Esophagus squamous epithelium (tissue), 5 donors: Measurements from ENCODE around the gene MADD. TPM values are rescaled to one million over a fixed set of nuclear protein-coding genes. Genes with fewer than 3 reads are reported as not detected.

Source experiments
- DNase-seq: peaks from one replicate; lab custom pipeline; 2025; lab: John Stamatoyannopoulos, UW
- H3K27ac ChIP-seq, 4 donors: fragments of 200-600 bp; sonication (generic); one replicate each; pipeline ENCODE4 v1.5.1; 2016 to 2019; ENCODE audit warnings: mild to moderate bottlenecking in 1 of 4
- H3K27me3 ChIP-seq, 4 donors: fragments of 200-600 bp; sonication (generic); 1 replicate in 3 of 4; 2 replicates in 1 of 4; pipeline versions ENCODE4 v1.5.1 to v1.6.0; 2017 to 2021; ENCODE audit warnings: antibody characterized with exemption in 1 of 4
- H3K36me3 ChIP-seq, 3 donors: fragments of 200-600 bp; sonication (generic); one replicate each; pipeline ENCODE4 v1.5.1; 2016 to 2019
- H3K4me1 ChIP-seq, 3 donors: fragments of 200-600 bp; sonication (generic); one replicate each; pipeline ENCODE4 v1.5.1; 2017 to 2019
- H3K4me3 ChIP-seq, 4 donors: fragments of 200-600 bp; sonication (generic); 1 replicate in 3 of 4; 2 replicates in 1 of 4; pipeline ENCODE4 v1.5.1; 2016 to 2019; ENCODE audit warnings: mild to moderate bottlenecking in 2 of 4, moderate library complexity in 1 of 4
- H3K9me3 ChIP-seq, 3 donors: fragments of 200-600 bp; sonication (generic); one replicate each; pipeline ENCODE4 v1.5.1; 2016 to 2019
- POLR2A ChIP-seq, 4 donors: fragments of 450-650 bp; IDR thresholded peaks; one replicate each; pipeline ENCODE4 v1.6.1; 2017; ENCODE audit warnings: antibody characterized with exemption in 4 of 4, mild to moderate bottlenecking in 4 of 4, moderate library complexity in 3 of 4
- WGBS, 2 donors: methylation state at CpG; one replicate each; pipeline ENCODE4 v1.1.5; 2018; 5-methylcytosine and 5-hydroxymethylcytosine counted together
- intact Hi-C: fragments of 100-400 bp; cut with DNase I; formaldehyde crosslinking; loops from one replicate; pipeline ENCODE4 v1.15.0; 2022
- total RNA-seq, 4 donors: library from RNA; depleted of rRNA; stranded (reverse); fragments of >200 nt; gene quantifications; one replicate each; pipeline ENCODE4 v1.1.0, GENCODE V29; 2016
- TF ChIP-seq, protein P1 (sequence below), 6 experiments: fragments of 450-650 bp in 4 of 6; fragments of 200-600 bp in 2 of 6; sonication (generic) in 2 of 6; IDR thresholded peaks; one replicate each; pipeline ENCODE4 v1.5.1; 2016 to 2019; ENCODE audit warnings: antibody characterized with exemption in 6 of 6, mild to moderate bottlenecking in 4 of 6, moderate library complexity in 4 of 6
- donor health status: DM: yes; HTN: yes; CAD: no.

Gene MADD
- total RNA-seq, 4 donors from 2014 or later: 12.6 to 34.7 (median 15.4) TPM

- Histone ChIP-seq H3K9me3 (no peaks in the 10 kb centered on the region), H3K4me3 (no peak overlapping the region), H3K27ac (no peak overlapping the region), H3K27me3 (no peaks in the 10 kb centered on the region), H3K4me1 (peaks cover 5 to 25% (median 6%) of the 10 kb centered on the region in 3 donors), H3K36me3 (peaks cover 30 to 100% (median 39%) of the 10 kb centered on the region in 3 donors)
- no peak for DNase-seq
- TF ChIP-seq, protein P1, sequence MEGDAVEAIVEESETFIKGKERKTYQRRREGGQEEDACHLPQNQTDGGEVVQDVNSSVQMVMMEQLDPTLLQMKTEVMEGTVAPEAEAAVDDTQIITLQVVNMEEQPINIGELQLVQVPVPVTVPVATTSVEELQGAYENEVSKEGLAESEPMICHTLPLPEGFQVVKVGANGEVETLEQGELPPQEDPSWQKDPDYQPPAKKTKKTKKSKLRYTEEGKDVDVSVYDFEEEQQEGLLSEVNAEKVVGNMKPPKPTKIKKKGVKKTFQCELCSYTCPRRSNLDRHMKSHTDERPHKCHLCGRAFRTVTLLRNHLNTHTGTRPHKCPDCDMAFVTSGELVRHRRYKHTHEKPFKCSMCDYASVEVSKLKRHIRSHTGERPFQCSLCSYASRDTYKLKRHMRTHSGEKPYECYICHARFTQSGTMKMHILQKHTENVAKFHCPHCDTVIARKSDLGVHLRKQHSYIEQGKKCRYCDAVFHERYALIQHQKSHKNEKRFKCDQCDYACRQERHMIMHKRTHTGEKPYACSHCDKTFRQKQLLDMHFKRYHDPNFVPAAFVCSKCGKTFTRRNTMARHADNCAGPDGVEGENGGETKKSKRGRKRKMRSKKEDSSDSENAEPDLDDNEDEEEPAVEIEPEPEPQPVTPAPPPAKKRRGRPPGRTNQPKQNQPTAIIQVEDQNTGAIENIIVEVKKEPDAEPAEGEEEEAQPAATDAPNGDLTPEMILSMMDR (IDR thresholded peaks at IDR 0.05): no peak
- TF ChIP-seq POLR2A (IDR thresholded peaks at IDR 0.05): no peak
- intact Hi-C loops: no loop called here
- WGBS, 2 donors: 92 to 95% methylated on average over 2 to 9 of the region's 10 CpGs
Observed at GRCh38 chr11:47239852-47240251, 30.1 kb upstream of the MADD start.

DNA sequence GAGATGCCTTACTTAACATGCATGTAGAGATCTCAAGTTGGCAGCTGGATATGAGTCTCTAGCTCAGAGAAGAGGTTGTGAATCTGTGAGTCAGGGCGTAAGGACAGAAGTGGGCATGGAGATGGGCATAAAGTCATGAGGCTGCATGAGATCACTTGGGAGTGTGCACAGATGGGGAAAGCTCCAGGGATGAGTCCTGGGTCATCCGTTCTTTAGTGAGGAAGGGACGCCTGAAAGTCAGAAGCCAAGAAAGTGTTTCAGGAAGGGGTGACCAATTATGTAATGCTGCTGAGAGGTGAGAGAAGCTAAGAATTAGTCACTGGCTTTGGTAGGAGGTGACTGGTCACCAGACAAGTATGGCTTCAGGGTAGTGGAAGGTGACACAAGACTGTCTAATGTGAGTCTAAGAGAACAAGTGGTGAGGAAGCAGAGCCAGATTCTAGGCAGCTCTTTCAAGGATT lies 28.1 kb upstream of the MADD start:
- 75 to 89% methylated on average over 3 of the region's 3 CpGs for WGBS, 2 donors
- no peaks in the 10 kb centered on the region for H3K9me3 ChIP-seq
- peaks cover 37 to 100% (median 47%) of the 10 kb centered on the region in 3 donors for H3K36me3 ChIP-seq
- no peak overlapping the region for H3K4me3 ChIP-seq
- intact Hi-C loops: no loop called here
- no peaks in the 10 kb centered on the region for H3K27me3 ChIP-seq
- H3K27ac ChIP-seq: peak overlapping the region in 1 of 4 donors; percentile 36
- peaks cover 5 to 28% (median 6%) of the 10 kb centered on the region in 3 donors for H3K4me1 ChIP-seq
- DNase-seq: no peak
- TF ChIP-seq POLR2A (IDR thresholded peaks at IDR 0.05): no peak
- TF ChIP-seq, protein P1 (IDR thresholded peaks at IDR 0.05): no peak

- no peak for DNase-seq
- 75 to 89% methylated on average over 9 to 13 of the region's 21 CpGs for WGBS, 2 donors
- Histone ChIP-seq H3K9me3 (no peaks in the 10 kb centered on the region), H3K27ac (peak overlapping the region in 3 of 4 donors; percentile 14 to 36 (median 36)), H3K27me3 (no peaks in the 10 kb centered on the region), H3K4me1 (peaks cover 5 to 36% (median 13%) of the 10 kb centered on the region in 3 donors), H3K4me3 (no peak overlapping the region), H3K36me3 (peaks cover 37 to 98% (median 47%) of the 10 kb centered on the region in 3 donors)
- intact Hi-C loops: no loop called here
- TF ChIP-seq POLR2A (IDR thresholded peaks at IDR 0.05): no peak
- TF ChIP-seq, protein P1 (IDR thresholded peaks at IDR 0.05): no peak
Observed at GRCh38 chr11:47242596-47243192, 27.2 kb upstream of the MADD start.

GRCh38 chr11:47243454-47243853 lies 26.5 kb upstream of the MADD start:
- Histone ChIP-seq H3K4me1 (peaks cover 10 to 43% (median 19%) of the 10 kb centered on the region in 3 donors), H3K36me3 (peaks cover 37 to 90% (median 41%) of the 10 kb centered on the region in 3 donors), H3K27ac (peak overlapping the region in 3 of 4 donors; percentile 36 to 51 (median 37)), H3K9me3 (no peaks in the 10 kb centered on the region), H3K4me3 (no peak overlapping the region), H3K27me3 (no peaks in the 10 kb centered on the region)
- WGBS, 2 donors: 30 to 33% methylated on average over 4 of the region's 4 CpGs
- TF ChIP-seq, protein P1 (IDR thresholded peaks at IDR 0.05): no peak
- TF ChIP-seq POLR2A (IDR thresholded peaks at IDR 0.05): no peak
- DNase-seq: no peak
- intact Hi-C loops: no loop called here
